Effector memory CD4-positive, alpha-beta T cell (primary cell): ENCODE data around the gene POLR2I.
A peak's percentile ranks its signal among the peaks of the same experiment; 100 is the strongest.

Experiments used
- DNase-seq, 3 donors: peaks; one replicate each; pipeline ENCODE4 v3.0.0-alpha.2; 2020
- H3K27ac ChIP-seq: 2 replicates; pipeline ENCODE4 v1.7.0; 2013; ENCODE audit warnings: mild to moderate bottlenecking, low read length, moderate library complexity; ENCODE audit not compliant: insufficient read depth, poor library complexity, severe bottlenecking
- H3K27me3 ChIP-seq: replicated peaks from 2 replicates; pipeline ENCODE4 v1.7.0; 2013; ENCODE audit warnings: mild to moderate bottlenecking, low read length; ENCODE audit not compliant: insufficient read depth, control insufficient read depth, poor library complexity, severe bottlenecking
- H3K36me3 ChIP-seq: 2 replicates; pipeline ENCODE4 v1.7.0; 2013; ENCODE audit warnings: mild to moderate bottlenecking, low read length, moderate library complexity; ENCODE audit not compliant: control insufficient read depth, insufficient read depth
- H3K4me1 ChIP-seq: 2 replicates; pipeline ENCODE4 v1.7.0; 2013; ENCODE audit warnings: low read length, mild to moderate bottlenecking; ENCODE audit not compliant: control insufficient read depth, insufficient read depth, poor library complexity, severe bottlenecking
- H3K4me3 ChIP-seq: 2 replicates; pipeline ENCODE4 v1.7.0; 2013; ENCODE audit warnings: low read length, low read depth, mild to moderate bottlenecking; ENCODE audit not compliant: insufficient read depth, poor library complexity, severe bottlenecking
- H3K9me3 ChIP-seq: 2 replicates; pipeline ENCODE4 v1.7.0; 2013; ENCODE audit warnings: mild to moderate bottlenecking, low read length, moderate library complexity; ENCODE audit not compliant: control insufficient read depth
- total RNA-seq, 3 donors: gene quantifications; one replicate each; lab custom pipeline; 2026; lab: John Stamatoyannopoulos, UW

POLR2I gene
- total RNA-seq = 6.2 to 15.4 (median 12.6) reads per million in 3 donors

DNA sequence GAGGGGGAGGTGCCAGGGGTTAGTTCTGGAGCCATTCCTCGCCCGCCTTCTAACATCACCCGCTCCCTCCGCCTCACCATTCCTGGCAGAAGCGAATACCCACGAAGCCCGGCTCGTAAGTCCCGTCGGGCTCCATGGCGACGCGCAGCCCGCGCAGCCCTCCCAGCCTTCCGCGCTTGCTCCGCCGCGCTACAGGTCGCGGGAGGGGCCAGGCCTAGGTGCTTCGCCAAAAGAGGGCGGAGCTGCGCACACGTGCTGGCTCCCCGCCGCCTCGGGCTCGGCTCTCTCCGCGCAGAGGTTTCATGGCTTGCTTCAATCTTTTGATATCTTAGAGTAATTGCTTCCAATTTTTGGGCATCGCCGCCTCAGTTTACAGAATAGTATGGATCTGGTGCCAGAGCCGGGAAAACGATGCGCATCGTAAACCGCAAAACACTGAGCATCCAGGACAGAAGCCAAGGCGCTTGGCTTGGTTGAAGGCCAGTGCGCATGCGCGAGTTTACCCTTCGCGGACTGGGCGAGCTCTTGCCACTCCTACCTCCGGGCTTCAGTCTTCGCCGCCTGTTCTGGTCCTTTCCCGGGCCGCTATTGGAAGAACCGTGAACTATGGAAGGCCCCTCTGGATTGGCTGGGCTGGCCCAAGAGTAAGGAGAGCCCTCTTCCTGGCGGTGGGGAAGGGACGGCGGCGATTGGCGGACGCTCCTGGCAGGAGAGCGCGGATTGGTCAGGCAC, at the start of gene POLR2I:
Gene POLR2I, minus strand, starts transcription at position 155 of the 732 bp plus-strand sequence. Its CDS starts 19 bp downstream, at position 136.
- Histone ChIP-seq H3K27me3 (no peaks in the 10 kb centered on the region), H3K36me3 (peaks cover 42% of the 10 kb centered on the region), H3K9me3 (no peaks in the 10 kb centered on the region), H3K4me3 (peak within 1 kb of the TSS; percentile 80), H3K4me1 (peaks cover 20% of the 10 kb centered on the region), H3K27ac (peak within 1 kb of the TSS; percentile 82)
- peak; percentile 99 for DNase-seq

DNA sequence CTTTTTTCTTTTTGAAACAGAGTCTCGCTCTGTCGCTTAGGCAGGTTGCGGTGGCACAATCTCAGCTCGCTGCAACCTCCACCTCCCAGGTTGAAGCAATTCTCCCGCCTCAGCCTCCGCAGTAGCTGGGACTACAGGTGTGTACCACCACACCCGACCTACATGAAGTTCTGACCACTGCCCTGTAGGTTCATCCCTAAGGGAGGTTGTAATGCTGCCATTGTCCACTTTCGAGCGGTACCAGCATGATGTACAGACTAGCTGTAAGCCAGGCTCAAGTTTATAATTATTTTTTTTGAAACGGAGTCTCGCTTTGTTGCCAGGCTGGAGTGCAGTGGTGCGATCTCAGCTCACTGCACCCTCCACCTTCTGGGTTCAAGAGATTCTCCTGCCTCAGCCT, 49.1 kb upstream of the POLR2I start:
- H3K4me1 ChIP-seq = no peaks in the 10 kb centered on the region
- H3K36me3 ChIP-seq = no peaks in the 10 kb centered on the region
- no peak overlapping the region for H3K4me3 ChIP-seq
- no peak overlapping the region for H3K27ac ChIP-seq
- no peaks in the 10 kb centered on the region for H3K9me3 ChIP-seq
- no peaks in the 10 kb centered on the region for H3K27me3 ChIP-seq
- DNase-seq = no peak

DNA sequence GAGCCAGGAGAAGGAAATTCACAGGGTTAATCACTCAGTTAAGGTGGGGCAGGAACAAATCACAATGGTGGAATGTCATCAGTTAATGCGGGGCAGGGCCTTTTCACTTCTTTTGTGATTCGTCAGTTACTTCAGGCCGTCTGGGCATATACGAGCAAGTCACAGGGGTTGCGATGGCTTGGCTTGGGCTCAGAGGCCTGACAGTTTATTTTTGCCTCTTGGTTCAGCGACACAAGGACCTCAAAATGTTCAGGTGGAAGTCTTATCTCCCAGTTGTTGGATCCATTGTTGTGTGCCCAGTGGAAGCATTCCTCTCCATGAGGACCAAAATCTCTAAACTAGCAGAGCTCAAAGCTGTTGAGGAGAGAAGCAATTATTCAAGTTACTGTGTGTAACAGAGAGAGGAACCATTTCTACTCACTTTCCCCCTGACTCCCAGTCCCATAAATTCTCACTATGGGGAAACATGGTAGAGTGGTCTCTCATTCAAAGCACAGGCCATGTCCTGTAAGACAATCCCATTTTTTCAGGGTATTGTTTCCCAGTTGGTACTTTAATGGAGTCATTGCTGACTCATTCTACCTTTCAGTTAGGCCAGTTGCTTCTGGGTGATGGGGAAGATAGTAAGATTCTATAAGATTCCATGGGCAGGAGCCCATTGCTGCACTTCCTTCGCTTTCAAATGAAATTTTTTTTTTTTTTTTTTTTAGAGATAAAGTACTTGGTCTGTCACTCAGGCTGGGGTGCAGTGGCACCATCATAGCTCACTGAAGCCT, 46.3 kb upstream of the POLR2I start:
- H3K4me1 ChIP-seq = no peaks in the 10 kb centered on the region
- H3K4me3 ChIP-seq = no peak overlapping the region

DNA sequence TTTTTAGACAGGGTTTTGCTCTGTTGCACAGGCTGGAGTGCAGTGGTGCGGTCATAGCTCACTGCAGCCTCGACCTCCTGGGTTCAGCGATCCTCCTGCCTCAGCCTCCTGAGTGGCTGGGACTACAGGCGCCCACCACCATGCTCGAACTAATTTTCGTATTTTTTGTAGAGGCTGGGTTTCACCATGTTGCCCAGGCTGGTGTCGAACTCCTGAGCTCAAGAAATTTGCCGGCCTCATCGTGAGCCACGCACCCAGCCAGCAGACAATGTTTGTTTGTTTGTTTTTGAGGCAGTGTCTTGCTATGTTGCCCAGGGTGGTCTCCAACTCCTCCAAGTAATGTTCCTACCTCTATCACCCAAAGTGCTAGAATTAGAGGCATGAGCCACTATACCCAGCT, 38.5 kb upstream of the POLR2I start:
- H3K27ac ChIP-seq = no peak overlapping the region
- H3K4me1 ChIP-seq = no peaks in the 10 kb centered on the region
- H3K27me3 ChIP-seq = no peaks in the 10 kb centered on the region
- H3K4me3 ChIP-seq = no peak overlapping the region
- peaks cover 28% of the 10 kb centered on the region for H3K36me3 ChIP-seq
- no peak for DNase-seq
- H3K9me3 ChIP-seq = no peaks in the 10 kb centered on the region

More for the DNA sequence above, 46.3 kb upstream of the POLR2I start:
- DNase-seq = no peak
- H3K27ac ChIP-seq = no peak overlapping the region
- H3K36me3 ChIP-seq = no peaks in the 10 kb centered on the region
- no peaks in the 10 kb centered on the region for H3K9me3 ChIP-seq
- no peaks in the 10 kb centered on the region for H3K27me3 ChIP-seq

DNA sequence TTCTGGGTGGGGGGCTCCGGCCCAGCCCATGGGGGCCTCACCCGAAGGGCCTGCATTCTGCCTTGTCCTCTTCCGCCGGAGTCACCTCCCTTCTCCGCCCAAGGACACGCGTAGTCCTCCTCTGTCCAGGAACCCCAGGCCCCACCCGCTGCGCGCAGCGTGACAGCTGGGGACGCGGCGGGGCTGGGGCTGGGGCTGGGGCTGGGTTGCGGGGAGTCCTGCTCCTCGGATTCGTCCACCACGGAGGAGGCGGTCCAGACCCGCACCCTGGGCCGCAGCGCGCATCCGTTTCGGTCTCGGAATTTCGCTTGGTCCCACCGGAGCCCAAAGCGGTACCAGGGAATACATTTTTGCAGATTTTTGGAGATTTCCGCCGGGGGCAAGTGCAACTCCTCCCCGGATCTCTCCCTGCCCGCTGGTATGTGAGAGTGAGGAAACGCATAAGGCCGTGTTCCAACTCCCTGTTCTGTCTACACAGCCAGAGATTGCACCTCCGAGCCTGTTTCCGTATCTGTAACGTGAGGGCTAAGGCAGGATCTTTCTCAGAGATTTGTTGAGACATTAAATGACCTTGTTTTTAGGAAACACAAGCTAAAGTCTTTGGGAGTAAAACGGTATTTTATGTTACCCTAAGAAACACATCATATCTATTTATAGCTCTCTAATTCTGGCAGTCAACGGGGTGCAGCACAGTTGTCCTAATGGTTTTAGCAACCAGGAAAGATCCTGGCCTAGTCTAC, 37.8 kb upstream of the POLR2I start, which contains the start of gene COX7A1:
Gene COX7A1, minus strand, starts transcription at position 96 of the 740 bp plus-strand sequence. Its CDS starts 40 bp downstream, at position 56.
- DNase-seq = no peak
- no peak within 1 kb of the TSS for H3K4me3 ChIP-seq
- no peaks in the 10 kb centered on the region for H3K27me3 ChIP-seq
- no peaks in the 10 kb centered on the region for H3K4me1 ChIP-seq
- no peaks in the 10 kb centered on the region for H3K9me3 ChIP-seq
- H3K36me3 ChIP-seq = peaks cover 32% of the 10 kb centered on the region
- H3K27ac ChIP-seq = no peak within 1 kb of the TSS

DNA sequence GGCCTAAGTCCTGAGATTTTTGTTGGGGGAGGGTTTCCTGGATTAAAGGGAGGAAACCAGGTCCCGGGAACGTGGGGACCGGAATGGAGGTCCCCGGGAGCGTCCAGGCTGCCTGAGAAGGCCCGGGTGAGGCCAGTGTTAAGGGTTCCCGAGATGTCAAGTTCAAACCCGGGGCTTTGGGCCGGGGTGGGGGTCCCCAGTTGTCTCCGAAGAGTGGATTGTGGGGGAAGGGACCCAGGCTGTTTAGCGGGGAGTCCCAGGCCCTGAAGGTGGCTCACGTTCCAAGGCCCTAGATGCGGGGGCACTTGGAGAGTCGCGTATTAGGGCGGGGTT, 37.3 kb upstream of the POLR2I start:
- no peaks in the 10 kb centered on the region for H3K27me3 ChIP-seq
- H3K36me3 ChIP-seq = peaks cover 36% of the 10 kb centered on the region
- H3K9me3 ChIP-seq = no peaks in the 10 kb centered on the region
- no peaks in the 10 kb centered on the region for H3K4me1 ChIP-seq
- no peak overlapping the region for H3K27ac ChIP-seq
- DNase-seq = no peak
- no peak overlapping the region for H3K4me3 ChIP-seq

DNA sequence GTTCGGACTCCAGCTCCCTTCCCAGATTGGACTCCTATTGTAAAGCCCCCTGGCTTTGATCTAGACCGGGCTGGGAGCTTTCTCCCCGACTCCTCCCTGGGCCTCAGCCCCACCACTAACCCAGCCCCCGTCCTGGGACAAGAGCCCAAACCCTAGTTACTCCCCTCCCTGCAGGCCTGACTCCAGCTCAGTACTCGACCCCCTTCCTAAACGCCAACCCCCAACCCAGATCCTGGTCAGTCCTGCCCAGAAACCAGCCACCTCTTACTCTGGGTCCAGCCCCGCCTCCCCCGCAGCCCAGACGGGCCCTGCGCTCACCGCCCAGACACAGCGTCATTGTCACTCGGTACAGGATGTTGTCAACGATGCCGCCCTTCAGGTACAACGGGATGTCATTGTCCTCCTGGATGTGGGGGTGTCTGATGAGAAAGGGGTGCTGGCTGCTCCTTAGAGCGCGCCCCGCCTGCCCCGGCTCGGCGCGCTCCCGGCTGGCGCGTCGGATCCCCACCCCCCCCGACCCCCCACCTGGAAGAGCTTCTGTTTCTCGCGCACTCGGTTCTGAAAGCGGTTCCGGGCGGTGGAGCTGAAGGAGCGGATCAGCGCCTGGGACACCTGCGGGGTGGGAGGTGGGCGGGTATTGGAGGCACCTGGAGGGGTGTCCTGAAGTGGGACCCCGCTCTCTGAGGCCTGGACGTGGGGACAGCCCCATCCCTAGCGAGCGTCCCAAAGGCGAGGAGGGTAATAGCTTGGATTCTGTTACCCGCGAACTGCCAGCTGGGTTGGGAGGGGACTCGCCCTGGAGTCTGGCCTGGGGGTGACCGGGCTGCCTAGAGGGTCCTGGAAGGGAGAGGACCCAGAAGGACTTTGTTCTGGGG, 36.7 kb upstream of the POLR2I start:
- DNase-seq = no peak
- H3K9me3 ChIP-seq = no peaks in the 10 kb centered on the region
- H3K36me3 ChIP-seq = peaks cover 42% of the 10 kb centered on the region
- H3K27ac ChIP-seq = no peak overlapping the region
- no peaks in the 10 kb centered on the region for H3K4me1 ChIP-seq
- H3K27me3 ChIP-seq = no peaks in the 10 kb centered on the region
- no peak overlapping the region for H3K4me3 ChIP-seq

DNA sequence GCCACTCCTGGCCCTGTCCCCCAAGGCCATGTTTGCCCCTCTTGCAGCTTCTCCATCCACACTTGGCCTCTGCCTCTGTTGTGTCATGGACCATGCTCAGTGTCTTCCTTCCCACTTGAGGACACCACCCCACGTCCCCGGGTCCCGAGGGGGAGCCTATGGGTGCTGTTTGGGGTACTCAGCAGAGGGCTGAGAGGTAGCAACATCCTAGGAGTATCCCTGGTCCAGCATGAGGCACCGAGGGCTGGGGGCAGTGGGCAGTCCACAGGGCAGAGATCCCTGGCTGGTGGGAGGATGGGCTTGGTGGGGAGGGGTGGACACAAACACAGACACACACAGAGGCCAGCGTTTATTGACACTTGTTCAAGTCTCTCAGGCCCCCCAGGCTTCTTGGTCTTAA, 35.9 kb upstream of the POLR2I start:
- no peak overlapping the region for H3K27ac ChIP-seq
- H3K4me3 ChIP-seq = no peak overlapping the region
- no peaks in the 10 kb centered on the region for H3K4me1 ChIP-seq
- no peaks in the 10 kb centered on the region for H3K9me3 ChIP-seq
- H3K36me3 ChIP-seq = peaks cover 50% of the 10 kb centered on the region
- no peaks in the 10 kb centered on the region for H3K27me3 ChIP-seq
- no peak for DNase-seq

DNA sequence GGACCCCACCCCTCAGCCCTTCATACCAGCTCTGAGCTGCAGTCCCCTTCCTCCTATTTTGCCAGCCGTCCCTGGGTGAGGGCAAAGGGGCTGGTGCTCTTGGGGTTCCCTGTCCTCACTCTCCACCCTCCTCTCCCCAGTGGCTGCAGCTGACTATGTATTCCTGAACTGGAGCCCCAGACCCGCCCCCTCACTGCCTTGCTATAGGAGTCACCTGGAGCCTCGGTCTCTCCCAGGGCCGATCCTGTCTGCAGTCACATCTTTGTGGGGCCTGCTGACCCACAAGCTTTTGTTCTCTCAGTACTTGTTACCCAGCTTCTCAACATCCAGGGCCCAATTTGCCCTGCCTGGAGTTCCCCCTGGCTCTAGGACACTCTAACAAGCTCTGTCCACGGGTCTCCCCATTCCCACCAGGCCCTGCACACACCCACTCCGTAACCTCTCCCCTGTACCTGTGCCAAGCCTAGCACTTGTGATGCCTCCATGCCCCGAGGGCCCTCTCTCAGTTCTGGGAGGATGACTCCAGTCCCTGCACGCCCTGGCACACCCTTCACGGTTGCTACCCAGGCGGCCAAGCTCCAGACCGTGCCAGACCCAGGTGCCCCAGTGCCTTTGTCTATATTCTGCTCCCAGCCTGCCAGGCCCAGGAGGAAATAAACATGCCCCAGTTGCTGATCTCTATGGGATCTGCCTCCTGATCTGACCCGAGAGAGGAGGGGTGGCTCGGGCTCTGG, 35.2 kb upstream of the POLR2I start:
- no peak for DNase-seq
- peaks cover 55% of the 10 kb centered on the region for H3K36me3 ChIP-seq
- no peaks in the 10 kb centered on the region for H3K27me3 ChIP-seq
- H3K9me3 ChIP-seq = no peaks in the 10 kb centered on the region
- no peak overlapping the region for H3K27ac ChIP-seq
- H3K4me1 ChIP-seq = no peaks in the 10 kb centered on the region
- no peak overlapping the region for H3K4me3 ChIP-seq
